H1 (cell line): ENCODE measurements around the gene IFNGR1. TPM values are rescaled to one million over a fixed set of nuclear protein-coding genes. Genes with fewer than 3 reads are reported as not detected.

Experiments
- ASH2L ChIP-seq: fragments of 200-600, 300-600 bp; sonication (generic); IDR thresholded peaks from one replicate; pipeline ENCODE4 v1.7.1; 2017; ENCODE audit warnings: low read length
- BACH1 ChIP-seq: IDR thresholded peaks from 2 replicates; pipeline ENCODE4 v1.6.1; 2012; ENCODE audit warnings: low read length, improper control_type of control experiment
- CBX5 ChIP-seq: fragments of 300-800, 300-1000 bp; sonication (generic); IDR thresholded peaks from 2 replicates; pipeline ENCODE4 v1.7.1; 2016; ENCODE audit warnings: antibody characterized with exemption, low read length, low read depth
- NRF1 ChIP-seq: IDR thresholded peaks from 2 replicates; pipeline ENCODE4 v1.6.1; 2011; ENCODE audit warnings: mild to moderate bottlenecking, low read depth, low read length, improper control_type of control experiment
- SIN3A ChIP-seq, 2 experiments: IDR thresholded peaks in 1 of 2; conservative IDR thresholded peaks in 1 of 2; 2 replicates each; pipeline ENCODE4 v1.6.1; 2011 to 2012; ENCODE audit warnings: low read length in 2 of 2, improper control_type of control experiment in 1 of 2, low read depth in 1 of 2, mild to moderate bottlenecking in 1 of 2
- SIX5 ChIP-seq: IDR thresholded peaks from 2 replicates; pipeline ENCODE4 v1.6.1; 2011; ENCODE audit warnings: mild to moderate bottlenecking, low read depth, low read length
- SUZ12 ChIP-seq: fragments of 200-600 bp; sonication (generic); IDR thresholded peaks from 2 replicates; pipeline ENCODE4 v1.6.1; 2012; ENCODE audit warnings: mild to moderate bottlenecking, inconsistent platforms, low read length, moderate library complexity, mixed read lengths
- YY1 ChIP-seq: IDR thresholded peaks from 2 replicates; pipeline ENCODE4 v1.6.1; 2011; ENCODE audit warnings: low read depth, mild to moderate bottlenecking, low read length
- polyA plus RNA-seq, 7 experiments: library from polyadenylated mRNA; depleted of rRNA in 3 of 7; stranded (reverse) in 5 of 7; unstranded in 2 of 7; fragments of >200 nt in 5 of 7; fragments of 200-250 nt in 2 of 7; gene quantifications; 1 replicate in 5 of 7; 2 replicates in 1 of 7; 4 replicates in 1 of 7; pipeline versions ENCODE4 v1.2.1 to v1.2.3, GENCODE V29; 2011 to 2013; ENCODE audit warnings: missing spikeins in 2 of 7, mixed read lengths in 2 of 7
- total RNA-seq: library from RNA; stranded (reverse); fragmentation: NEBNext Ultra II Directional; extraction: Animal tissue kit (Norgen Biotek cat#: 25700); gene quantifications from 2 replicates; pipeline ENCODE4 v1.2.1, GENCODE V29; 2021
- TF ChIP-seq, protein P1 (sequence below): fragments of 300-600 bp; sonication (generic); IDR thresholded peaks from 2 replicates; pipeline ENCODE4 v1.7.1; 2012; ENCODE audit warnings: low read length, moderate library complexity, mild to moderate bottlenecking, inconsistent platforms; ENCODE audit not compliant: insufficient replicate concordance
- TF ChIP-seq, protein P2 (sequence below): IDR thresholded peaks from 2 replicates; pipeline ENCODE4 v1.6.1; 2011; ENCODE audit warnings: low read length, improper control_type of control experiment

The IFNGR1 gene
- total and polyA plus RNA-seq, 2 of the 8 experiments (the other 6 are each of a cell fraction or from before 2014, with no cell fraction given): 9.7 to 20.9 TPM

DNA sequence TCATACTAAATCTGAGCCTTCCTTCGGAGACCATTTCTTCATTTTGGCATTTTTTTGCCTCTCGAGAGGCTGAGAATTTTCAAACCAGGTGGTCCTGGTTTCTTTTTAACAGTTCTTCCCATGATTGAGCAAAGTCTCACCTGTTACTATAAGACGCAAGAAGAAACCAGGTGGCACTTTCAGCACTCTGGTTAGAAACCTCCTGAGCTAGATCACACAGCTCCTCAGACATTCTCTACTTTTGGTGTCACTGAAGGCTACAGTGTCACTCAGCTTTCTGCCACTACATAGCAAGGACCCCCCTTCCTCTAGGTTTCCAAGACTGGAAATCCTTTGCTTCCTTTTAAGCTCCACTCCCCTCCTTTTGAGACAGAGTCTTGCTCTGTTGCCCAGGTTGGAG, 7.3 kb downstream of the IFNGR1 start (continued):
- TF ChIP-seq, protein P1, sequence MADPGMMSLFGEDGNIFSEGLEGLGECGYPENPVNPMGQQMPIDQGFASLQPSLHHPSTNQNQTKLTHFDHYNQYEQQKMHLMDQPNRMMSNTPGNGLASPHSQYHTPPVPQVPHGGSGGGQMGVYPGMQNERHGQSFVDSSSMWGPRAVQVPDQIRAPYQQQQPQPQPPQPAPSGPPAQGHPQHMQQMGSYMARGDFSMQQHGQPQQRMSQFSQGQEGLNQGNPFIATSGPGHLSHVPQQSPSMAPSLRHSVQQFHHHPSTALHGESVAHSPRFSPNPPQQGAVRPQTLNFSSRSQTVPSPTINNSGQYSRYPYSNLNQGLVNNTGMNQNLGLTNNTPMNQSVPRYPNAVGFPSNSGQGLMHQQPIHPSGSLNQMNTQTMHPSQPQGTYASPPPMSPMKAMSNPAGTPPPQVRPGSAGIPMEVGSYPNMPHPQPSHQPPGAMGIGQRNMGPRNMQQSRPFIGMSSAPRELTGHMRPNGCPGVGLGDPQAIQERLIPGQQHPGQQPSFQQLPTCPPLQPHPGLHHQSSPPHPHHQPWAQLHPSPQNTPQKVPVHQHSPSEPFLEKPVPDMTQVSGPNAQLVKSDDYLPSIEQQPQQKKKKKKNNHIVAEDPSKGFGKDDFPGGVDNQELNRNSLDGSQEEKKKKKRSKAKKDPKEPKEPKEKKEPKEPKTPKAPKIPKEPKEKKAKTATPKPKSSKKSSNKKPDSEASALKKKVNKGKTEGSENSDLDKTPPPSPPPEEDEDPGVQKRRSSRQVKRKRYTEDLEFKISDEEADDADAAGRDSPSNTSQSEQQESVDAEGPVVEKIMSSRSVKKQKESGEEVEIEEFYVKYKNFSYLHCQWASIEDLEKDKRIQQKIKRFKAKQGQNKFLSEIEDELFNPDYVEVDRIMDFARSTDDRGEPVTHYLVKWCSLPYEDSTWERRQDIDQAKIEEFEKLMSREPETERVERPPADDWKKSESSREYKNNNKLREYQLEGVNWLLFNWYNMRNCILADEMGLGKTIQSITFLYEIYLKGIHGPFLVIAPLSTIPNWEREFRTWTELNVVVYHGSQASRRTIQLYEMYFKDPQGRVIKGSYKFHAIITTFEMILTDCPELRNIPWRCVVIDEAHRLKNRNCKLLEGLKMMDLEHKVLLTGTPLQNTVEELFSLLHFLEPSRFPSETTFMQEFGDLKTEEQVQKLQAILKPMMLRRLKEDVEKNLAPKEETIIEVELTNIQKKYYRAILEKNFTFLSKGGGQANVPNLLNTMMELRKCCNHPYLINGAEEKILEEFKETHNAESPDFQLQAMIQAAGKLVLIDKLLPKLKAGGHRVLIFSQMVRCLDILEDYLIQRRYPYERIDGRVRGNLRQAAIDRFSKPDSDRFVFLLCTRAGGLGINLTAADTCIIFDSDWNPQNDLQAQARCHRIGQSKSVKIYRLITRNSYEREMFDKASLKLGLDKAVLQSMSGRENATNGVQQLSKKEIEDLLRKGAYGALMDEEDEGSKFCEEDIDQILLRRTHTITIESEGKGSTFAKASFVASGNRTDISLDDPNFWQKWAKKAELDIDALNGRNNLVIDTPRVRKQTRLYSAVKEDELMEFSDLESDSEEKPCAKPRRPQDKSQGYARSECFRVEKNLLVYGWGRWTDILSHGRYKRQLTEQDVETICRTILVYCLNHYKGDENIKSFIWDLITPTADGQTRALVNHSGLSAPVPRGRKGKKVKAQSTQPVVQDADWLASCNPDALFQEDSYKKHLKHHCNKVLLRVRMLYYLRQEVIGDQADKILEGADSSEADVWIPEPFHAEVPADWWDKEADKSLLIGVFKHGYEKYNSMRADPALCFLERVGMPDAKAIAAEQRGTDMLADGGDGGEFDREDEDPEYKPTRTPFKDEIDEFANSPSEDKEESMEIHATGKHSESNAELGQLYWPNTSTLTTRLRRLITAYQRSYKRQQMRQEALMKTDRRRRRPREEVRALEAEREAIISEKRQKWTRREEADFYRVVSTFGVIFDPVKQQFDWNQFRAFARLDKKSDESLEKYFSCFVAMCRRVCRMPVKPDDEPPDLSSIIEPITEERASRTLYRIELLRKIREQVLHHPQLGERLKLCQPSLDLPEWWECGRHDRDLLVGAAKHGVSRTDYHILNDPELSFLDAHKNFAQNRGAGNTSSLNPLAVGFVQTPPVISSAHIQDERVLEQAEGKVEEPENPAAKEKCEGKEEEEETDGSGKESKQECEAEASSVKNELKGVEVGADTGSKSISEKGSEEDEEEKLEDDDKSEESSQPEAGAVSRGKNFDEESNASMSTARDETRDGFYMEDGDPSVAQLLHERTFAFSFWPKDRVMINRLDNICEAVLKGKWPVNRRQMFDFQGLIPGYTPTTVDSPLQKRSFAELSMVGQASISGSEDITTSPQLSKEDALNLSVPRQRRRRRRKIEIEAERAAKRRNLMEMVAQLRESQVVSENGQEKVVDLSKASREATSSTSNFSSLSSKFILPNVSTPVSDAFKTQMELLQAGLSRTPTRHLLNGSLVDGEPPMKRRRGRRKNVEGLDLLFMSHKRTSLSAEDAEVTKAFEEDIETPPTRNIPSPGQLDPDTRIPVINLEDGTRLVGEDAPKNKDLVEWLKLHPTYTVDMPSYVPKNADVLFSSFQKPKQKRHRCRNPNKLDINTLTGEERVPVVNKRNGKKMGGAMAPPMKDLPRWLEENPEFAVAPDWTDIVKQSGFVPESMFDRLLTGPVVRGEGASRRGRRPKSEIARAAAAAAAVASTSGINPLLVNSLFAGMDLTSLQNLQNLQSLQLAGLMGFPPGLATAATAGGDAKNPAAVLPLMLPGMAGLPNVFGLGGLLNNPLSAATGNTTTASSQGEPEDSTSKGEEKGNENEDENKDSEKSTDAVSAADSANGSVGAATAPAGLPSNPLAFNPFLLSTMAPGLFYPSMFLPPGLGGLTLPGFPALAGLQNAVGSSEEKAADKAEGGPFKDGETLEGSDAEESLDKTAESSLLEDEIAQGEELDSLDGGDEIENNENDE: no peak
- TF ChIP-seq YY1 (no peak), BACH1 (no peak), SUZ12 (no peak), CBX5 (no peak), SIN3A (conservative IDR thresholded peaks at IDR 0.05 in 1 of 2, IDR thresholded peaks at IDR 0.05 in 1 of 2; ENCODE audit: low read depth in 1 of 2, low read length in 2 of 2) (no peak), ASH2L (no peak), SIX5 (no peak), NRF1 (no peak)
- TF ChIP-seq, protein P2, sequence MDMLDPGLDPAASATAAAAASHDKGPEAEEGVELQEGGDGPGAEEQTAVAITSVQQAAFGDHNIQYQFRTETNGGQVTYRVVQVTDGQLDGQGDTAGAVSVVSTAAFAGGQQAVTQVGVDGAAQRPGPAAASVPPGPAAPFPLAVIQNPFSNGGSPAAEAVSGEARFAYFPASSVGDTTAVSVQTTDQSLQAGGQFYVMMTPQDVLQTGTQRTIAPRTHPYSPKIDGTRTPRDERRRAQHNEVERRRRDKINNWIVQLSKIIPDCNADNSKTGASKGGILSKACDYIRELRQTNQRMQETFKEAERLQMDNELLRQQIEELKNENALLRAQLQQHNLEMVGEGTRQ: no peak
